Measurements from ENCODE around the gene B4GALT6.

The B4GALT6 gene

GRCh38 chr18:31633392-31634330 is 50.7 kb downstream of the B4GALT6 start:
- DNase-seq (ENCODE audit: low read depth, low spot score): no peak

- no peak for DNase-seq (ENCODE audit: low read depth, low spot score)
Measured at GRCh38 chr18:31632356-31632755, 52.0 kb downstream of the B4GALT6 start.

GRCh38 chr18:31631526-31631925 is 52.9 kb downstream of the B4GALT6 start:
- no peak for DNase-seq (ENCODE audit: low read depth, low spot score)

- DNase-seq (ENCODE audit: low read depth, low spot score): no peak
Measured at GRCh38 chr18:31630549-31630948, 53.8 kb downstream of the B4GALT6 start.

GRCh38 chr18:31626409-31626808 is 58.0 kb downstream of the B4GALT6 start:
- DNase-seq (ENCODE audit: low read depth, low spot score): no peak

DNA sequence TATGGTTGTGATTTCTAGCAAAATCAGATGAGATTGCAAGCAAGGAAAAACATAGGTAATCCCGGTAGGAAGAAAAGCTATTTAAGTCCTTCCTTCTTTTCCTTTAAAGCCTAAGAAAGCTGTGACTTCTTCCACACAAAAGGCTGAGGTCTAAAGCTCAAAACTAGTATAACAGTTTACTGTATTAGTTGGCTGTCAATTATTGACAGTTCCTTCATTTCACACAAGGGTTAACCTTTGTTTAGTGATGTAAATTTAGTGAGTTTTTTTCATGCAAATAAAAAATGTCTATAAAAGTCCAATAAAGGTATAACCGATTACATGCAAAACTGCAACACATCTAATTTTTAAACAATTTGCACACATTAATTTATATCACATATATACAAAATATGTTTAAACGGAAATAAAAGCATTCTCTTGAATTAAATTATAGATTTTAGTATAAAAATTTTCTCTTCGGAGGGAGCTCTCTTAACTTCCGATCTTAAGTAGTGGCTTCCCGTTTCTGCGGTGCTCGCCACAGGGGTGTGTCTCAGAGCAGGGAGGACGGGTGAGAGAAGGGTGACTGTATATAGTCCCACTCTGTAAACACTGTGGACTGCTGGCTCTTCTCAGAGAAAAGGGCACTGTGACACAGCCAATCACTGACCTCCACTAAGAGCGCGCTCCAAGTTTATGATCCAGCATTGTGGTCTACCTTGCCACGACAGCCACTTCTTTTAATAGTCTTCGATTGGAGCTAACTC is 59.3 kb downstream of the B4GALT6 start:
- no peak for DNase-seq (ENCODE audit: low read depth, low spot score)

DNA sequence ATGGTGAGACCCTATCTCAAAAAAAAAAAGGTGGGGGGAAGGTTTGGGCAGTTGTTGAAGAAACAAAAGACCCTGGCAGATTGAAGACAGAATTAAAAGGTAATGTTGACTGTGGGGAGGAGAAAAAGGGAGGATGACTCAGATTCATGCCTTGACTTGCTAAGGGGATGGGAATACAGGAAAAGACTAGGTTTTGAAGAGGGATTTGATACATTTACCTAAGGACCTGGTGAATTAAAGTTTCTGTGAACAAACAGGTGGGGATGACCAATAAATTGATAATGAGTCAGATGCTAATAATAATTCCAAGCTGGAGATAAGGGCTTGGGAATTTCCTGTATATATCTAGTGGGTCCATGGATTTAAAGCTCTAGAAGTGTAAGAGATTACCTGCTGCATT is 65.1 kb downstream of the B4GALT6 start:
- no peak for DNase-seq (ENCODE audit: low read depth, low spot score)

GRCh38 chr18:31618801-31619200 is 65.6 kb downstream of the B4GALT6 start:
- DNase-seq (ENCODE audit: low read depth, low spot score): no peak

GRCh38 chr18:31617031-31617717 is 67.2 kb downstream of the B4GALT6 start:
- DNase-seq (ENCODE audit: low read depth, low spot score): no peak

GRCh38 chr18:31616586-31616985 is 67.8 kb downstream of the B4GALT6 start:
- no peak for DNase-seq (ENCODE audit: low read depth, low spot score)

GRCh38 chr18:31614044-31614443 is 70.3 kb downstream of the B4GALT6 start:
- DNase-seq (ENCODE audit: low read depth, low spot score): no peak

DNA sequence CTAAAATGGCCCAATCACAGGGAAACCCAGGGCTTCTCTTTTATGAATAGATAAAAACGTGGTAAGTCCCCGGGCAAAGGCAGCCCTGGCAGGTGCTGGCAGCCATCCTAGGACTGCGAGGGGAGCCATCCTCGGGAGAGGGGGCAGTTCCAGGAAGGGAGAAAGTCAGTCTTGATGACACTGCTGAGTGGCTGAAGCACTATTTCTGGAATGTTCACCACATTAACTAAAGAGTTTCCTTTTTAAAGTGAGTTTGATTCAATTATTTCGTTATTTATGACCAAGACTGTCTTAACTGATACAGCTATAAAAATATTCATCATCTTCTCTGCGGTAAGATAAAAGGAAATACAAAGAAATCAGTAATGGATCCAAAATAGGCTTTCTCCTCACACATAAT is 72.3 kb downstream of the B4GALT6 start:
- no peak for DNase-seq (ENCODE audit: low read depth, low spot score)

- no peak for DNase-seq (ENCODE audit: low read depth, low spot score)
Measured at GRCh38 chr18:31611511-31611910, 72.9 kb downstream of the B4GALT6 start.

DNA sequence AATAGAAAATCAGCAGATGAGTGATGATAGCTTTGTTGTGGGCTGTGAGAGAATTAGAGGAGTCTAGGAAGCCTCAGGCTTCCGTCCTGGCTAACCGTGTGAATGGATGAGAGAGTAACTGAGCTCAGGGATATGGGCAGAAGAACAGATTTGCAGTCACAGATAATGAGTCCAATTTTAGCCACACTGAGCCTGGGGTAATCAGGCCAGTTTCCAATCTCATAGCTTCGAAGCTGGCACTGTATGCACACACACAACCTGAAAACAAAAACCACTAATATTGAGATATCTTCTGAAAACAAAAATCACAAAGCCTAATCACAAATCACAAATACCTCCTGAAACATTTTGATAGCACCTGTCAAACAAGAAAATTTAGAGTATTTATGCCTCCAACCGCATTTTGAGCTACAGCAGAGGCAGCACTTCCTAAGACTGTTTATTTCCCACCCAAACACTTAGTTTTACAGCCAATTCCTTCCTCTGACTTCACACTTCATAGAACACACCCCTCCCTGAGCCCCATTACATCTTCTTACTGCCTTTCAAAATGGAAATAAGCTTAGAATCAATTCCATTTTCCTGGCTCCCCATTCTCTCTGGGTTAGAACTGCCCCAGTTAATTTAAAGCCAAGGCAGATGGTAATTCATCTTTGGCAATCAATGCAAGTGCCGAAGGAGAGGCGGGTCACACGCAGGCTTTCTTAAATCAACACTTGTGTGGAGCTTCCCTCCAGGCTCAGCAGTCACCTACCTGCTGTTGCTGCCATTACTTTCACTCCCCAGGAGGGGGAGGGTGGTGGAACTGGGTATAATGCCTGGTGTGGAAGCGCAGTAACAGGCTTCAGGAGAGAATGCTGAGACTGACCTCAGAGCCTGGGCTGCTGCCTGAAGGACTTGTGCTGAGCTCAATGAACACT is 73.8 kb downstream of the B4GALT6 start:
- no peak for DNase-seq (ENCODE audit: low read depth, low spot score)

DNA sequence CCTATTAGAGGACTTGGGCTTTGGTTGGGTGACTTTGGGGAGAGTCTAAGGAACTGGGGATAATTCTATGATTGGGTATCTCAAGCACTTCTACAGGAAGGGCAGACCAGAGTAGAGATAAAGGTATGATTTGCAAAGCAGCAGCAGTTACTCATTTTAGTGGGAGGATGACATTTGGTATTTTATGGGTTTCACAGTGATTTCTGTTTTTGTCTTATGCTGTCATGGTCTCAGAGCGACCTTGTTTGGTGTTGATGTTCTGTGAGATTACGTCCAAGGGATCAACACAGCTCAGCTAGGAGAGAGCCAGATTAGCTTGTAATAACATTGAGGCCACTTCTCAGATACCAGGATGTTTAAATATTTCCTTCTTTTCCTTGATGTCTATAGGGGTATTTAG is 74.5 kb downstream of the B4GALT6 start:
- no peak for DNase-seq (ENCODE audit: low read depth, low spot score)

DNA sequence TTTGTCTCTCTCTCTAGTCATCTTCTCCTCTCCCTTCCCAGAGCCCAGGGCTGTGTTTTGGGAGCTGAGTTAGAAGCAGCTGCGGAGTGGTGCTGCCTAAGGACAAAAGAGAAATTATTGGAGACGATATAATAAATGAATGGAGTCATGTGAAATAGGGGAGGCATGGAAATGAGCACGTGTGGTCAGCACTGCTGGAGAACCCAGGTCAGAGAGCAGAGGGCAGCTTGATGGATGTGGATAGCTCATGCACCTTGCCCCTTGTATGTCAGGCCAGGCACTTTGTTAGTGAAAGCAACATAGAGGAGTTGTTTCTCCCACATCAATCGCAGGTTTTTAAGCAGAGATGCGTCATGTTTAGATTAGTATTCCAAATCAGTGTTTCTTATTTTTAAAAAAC is 77.0 kb downstream of the B4GALT6 start:
- no peak for DNase-seq (ENCODE audit: low read depth, low spot score)

DNA sequence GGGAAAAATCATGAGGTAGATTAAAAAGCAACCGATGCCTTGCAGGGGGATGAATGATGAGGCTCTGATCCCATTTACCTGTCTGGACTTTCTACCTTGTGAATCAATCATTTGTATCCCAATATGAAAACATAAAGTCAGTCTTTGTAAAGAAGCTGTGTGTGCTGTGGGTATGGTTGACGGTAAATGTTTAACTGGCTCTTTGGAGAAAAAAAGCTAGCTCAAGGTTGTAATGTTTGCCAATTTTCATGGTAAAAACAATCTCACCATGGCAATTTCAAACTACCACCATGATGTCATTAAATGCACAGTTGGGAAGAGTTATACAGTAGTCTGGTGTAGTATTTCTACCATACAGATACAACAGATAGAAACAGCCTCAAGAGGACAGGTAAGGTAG is 78.1 kb downstream of the B4GALT6 start:
- DNase-seq (ENCODE audit: low read depth, low spot score): no peak

GRCh38 chr18:31603315-31603714 is 81.1 kb downstream of the B4GALT6 start:
- DNase-seq (ENCODE audit: low read depth, low spot score): no peak

GRCh38 chr18:31598021-31598805 is 86.2 kb downstream of the B4GALT6 start:
- DNase-seq (ENCODE audit: low read depth, low spot score): no peak

All from activated CD4-positive, CD25-positive, alpha-beta regulatory T cell treated with anti-CD3 and anti-CD28 coated beads, Interleukin-2, amount 50 U/mL, for 16 hours (primary cell).